Amniotic epithelial cell (primary cell): ENCODE results near the gene COMMD3.

Experiments
- DNase-seq: peaks from one replicate; pipeline ENCODE4 v3.0.0-alpha.2; 2010; ENCODE audit warnings: low read depth

The COMMD3 gene

DNA sequence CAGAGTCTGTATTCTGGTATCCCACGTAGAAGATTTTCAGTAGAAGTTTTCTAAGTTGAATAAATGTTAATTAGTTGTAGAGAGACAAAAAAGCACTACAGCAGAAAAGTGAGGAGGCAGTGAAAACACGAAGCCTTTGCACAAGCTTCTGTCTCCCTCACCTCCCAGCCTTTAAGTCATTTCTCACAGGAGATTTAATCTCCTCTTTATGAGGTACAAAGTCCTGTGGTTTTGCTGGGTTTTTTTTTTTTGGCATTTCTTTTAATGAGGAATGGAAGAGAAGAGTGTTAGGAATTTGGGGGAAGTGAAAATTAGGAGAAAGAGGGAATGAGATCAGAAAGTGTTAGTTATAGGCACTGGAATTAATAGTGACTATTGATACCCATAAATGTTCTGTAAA lies 50.6 kb downstream of the COMMD3 start:
- no peak for DNase-seq

DNA sequence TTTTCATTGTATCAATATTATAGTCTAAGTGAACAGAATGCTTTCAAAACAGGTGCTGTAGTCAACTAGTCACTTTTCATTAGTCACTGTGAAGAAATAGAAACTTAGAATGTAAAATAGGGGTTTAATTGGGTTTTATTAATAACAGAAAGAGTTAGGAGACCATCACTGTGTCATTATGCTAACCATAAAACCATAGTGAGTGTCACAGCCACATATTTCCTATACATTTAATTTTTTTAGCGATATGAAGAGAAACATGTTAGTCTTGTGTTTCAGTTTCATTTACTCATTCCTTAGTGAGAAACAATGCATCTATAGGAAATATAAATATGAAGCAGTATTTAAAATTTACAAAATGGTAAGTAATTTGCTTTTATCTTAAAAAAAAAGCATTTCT lies 51.3 kb downstream of the COMMD3 start:
- DNase-seq: no peak

DNA sequence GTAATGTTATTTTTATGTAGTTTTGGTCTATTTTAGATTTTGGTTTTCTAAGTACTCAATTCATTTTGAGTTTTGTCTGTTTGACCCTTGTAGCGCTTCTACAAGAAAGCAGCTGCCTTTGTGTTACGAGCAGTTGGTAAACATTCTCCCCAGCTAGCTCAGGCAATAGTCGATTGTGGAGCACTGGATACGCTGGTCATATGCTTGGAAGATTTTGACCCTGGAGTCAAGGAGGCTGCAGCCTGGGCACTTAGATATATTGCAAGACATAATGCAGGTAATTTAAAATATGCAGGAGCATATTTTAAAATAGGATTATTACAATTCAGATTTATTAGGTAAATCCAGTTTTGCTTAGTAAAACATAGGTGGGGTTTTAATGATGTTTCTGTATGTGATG lies 52.2 kb downstream of the COMMD3 start:
- no peak for DNase-seq

DNA sequence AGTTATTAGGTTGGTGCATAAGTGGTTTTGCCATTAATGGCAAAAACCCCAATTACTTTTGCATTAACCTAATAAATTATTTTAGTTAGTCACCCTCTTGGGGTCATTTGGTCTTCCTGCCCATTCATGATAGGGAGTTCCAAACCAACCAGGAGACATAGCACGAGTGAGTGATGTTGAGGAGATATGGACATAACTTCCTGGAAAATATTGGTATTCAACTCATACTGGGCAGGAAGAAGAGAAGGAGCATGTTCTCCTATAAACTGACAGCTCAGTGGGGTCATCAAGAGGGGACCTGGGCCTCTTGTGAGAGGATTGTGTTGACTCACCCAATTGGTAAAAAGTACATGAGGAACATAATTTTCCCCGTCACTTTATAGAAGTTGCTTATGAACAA lies 52.8 kb downstream of the COMMD3 start:
- DNase-seq: no peak

DNA sequence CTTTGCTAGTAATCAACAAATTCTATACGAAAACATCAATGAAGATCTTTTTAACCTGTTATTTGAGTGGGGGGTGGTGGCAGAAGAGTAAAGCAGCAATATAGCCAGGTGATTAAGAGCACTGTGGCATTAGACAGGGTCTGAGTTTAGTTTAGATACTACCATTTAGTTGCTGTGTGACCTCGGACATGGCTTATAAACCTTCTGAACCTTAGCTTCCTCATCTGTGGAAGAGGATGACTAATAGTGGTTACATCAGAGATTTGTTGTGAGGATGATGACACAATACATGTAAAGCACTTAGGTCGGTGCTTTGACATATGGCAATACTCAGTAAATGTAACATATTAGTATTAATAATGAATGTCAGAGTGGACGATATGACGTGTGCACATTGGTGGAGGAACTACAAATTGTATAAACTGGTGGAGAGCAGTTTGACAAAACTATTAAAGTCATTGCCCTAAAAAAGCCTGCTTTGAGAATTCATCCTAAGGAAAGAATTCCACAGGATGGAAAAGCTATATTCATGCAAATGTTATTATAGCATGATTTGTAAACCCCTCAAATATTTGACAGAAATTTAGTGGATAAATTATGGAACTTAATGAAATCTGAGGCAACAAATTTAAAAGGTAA lies 53.4 kb downstream of the COMMD3 start:
- peak; percentile 70 for DNase-seq
